HFFc6 (cell line): ENCODE measurements around the gene MFNG. TPM values are rescaled to one million over a fixed set of nuclear protein-coding genes. Genes with fewer than 3 reads are reported as not detected.

Source experiments
- DNase-seq: peaks from one replicate; pipeline ENCODE4 v3.0.0-alpha.2; 2018
- H3K27ac Mint-ChIP-seq: 2 replicates; pipeline ENCODE4 v1.8.0; 2020; ENCODE audit warnings: mild to moderate bottlenecking, mixed read lengths
- H3K27me3 Mint-ChIP-seq: 2 replicates; pipeline ENCODE4 v1.8.0; 2021; ENCODE audit warnings: mild to moderate bottlenecking, moderate library complexity, mixed read lengths; ENCODE audit not compliant: insufficient read depth
- H3K36me3 Mint-ChIP-seq: 2 replicates; pipeline ENCODE4 v1.8.0; 2021; ENCODE audit warnings: low read depth, mixed read lengths
- H3K4me1 Mint-ChIP-seq: 2 replicates; pipeline ENCODE4 v1.8.0; 2020; ENCODE audit warnings: low read depth, mixed read lengths
- H3K4me3 Mint-ChIP-seq: 2 replicates; pipeline ENCODE4 v1.8.0; 2020; ENCODE audit warnings: mild to moderate bottlenecking, moderate library complexity, mixed read lengths
- H3K9me3 Mint-ChIP-seq: 2 replicates; pipeline ENCODE4 v1.8.0; 2020; ENCODE audit warnings: mild to moderate bottlenecking, mixed read lengths
- total RNA-seq, 6 experiments: library from RNA; stranded (reverse); fragmentation: NEBNext Ultra II Directional; extraction: Animal tissue kit (Norgen Biotek cat#: 25700); gene quantifications; 2 replicates in 1 of 6; 3 replicates in 5 of 6; pipeline ENCODE4 v1.2.3, GENCODE V29; 2021
- TF ChIP-seq, protein P1 (sequence below): fragments of 200-600 bp; sonication (generic); IDR thresholded peaks from 2 replicates; pipeline ENCODE4 v1.5.0; 2021; ENCODE audit warnings: antibody characterized with exemption, mild to moderate bottlenecking

MFNG gene
- total RNA-seq, 6 experiments from 2014 or later = not detected

DNA sequence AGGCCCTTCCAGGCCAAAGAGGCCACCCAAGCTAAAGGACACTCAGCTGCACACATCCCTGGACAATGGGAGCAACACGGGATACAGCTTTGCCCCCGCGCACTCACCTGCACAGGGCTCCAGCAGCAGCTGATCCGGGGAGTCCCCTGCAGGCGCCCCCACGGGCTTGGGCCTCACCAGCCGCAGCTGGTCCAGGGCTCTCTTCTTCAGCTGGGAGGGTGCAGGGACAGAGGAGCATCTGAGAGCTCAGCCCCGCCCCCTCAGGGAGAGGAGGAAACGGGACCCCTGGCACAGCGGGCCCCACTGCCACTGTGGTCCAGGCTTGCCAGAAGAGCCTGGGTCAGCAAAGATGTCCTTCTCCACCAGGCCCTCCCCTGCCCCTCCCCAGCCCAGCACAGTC is 7.8 kb upstream of the MFNG start:
- no peak overlapping the region for H3K27ac Mint-ChIP-seq
- peaks cover 2% of the 10 kb centered on the region for H3K27me3 Mint-ChIP-seq
- no peaks in the 10 kb centered on the region for H3K36me3 Mint-ChIP-seq
- no peak for DNase-seq
- no peaks in the 10 kb centered on the region for H3K9me3 Mint-ChIP-seq
- TF ChIP-seq, protein P1, sequence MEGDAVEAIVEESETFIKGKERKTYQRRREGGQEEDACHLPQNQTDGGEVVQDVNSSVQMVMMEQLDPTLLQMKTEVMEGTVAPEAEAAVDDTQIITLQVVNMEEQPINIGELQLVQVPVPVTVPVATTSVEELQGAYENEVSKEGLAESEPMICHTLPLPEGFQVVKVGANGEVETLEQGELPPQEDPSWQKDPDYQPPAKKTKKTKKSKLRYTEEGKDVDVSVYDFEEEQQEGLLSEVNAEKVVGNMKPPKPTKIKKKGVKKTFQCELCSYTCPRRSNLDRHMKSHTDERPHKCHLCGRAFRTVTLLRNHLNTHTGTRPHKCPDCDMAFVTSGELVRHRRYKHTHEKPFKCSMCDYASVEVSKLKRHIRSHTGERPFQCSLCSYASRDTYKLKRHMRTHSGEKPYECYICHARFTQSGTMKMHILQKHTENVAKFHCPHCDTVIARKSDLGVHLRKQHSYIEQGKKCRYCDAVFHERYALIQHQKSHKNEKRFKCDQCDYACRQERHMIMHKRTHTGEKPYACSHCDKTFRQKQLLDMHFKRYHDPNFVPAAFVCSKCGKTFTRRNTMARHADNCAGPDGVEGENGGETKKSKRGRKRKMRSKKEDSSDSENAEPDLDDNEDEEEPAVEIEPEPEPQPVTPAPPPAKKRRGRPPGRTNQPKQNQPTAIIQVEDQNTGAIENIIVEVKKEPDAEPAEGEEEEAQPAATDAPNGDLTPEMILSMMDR = no peak
- H3K4me3 Mint-ChIP-seq = no peak overlapping the region
- H3K4me1 Mint-ChIP-seq = peaks cover 36% of the 10 kb centered on the region

- TF ChIP-seq, protein P1 = peak; percentile 70
- DNase-seq = peak; percentile 63
- no peaks in the 10 kb centered on the region for H3K36me3 Mint-ChIP-seq
- no peaks in the 10 kb centered on the region for H3K9me3 Mint-ChIP-seq
- no peak overlapping the region for H3K4me3 Mint-ChIP-seq
- H3K4me1 Mint-ChIP-seq = peaks cover 31% of the 10 kb centered on the region
- no peak overlapping the region for H3K27ac Mint-ChIP-seq
- peaks cover 2% of the 10 kb centered on the region for H3K27me3 Mint-ChIP-seq
These were observed 6.5 kb upstream of the MFNG start for GRCh38 chr22:37492428-37493344.

DNA sequence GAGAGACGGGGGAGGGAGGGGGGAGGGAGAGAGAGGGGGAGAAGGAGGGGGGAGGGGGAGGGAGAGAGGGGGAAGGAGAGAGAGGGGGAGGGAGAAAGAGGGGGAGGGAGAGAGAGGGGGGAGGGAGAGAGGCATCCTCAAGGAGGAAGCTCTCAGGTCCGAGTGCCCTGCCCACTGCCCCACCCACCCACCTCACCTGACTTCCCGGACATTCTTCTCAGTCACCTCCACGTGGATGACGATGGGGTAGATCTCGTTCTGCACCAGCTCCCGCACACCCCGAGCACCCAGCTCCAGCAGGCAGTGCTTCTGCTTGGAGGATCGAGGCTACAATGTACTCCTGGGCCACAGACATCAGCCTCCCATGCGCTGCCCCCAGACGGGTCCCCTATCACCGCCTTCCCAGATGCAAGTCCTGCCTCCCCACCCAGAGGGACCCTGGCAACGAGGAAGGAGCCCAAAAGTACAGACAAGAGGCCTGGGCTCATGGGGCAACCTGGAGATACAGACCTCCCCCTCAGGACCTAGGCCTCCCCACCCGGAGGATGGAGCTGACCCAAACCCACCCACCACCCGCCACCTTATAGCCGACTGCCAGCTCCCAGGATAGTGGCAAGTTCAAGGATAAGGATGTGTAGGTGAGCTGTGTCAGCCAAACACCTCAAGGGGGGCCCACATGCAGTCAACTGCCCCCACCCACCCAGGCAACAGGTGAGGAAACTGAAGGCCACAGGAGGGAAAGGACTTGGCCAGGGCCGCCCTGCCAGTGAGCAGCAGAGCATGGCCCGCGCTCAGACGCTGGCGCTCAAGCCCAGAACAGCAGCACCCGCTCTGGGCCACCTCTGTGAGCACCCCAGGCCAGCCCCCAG is 5.6 kb upstream of the MFNG start:
- H3K27ac Mint-ChIP-seq = no peak overlapping the region
- TF ChIP-seq, protein P1 = no peak
- no peaks in the 10 kb centered on the region for H3K9me3 Mint-ChIP-seq
- H3K4me1 Mint-ChIP-seq = peaks cover 30% of the 10 kb centered on the region
- H3K4me3 Mint-ChIP-seq = no peak overlapping the region
- no peaks in the 10 kb centered on the region for H3K36me3 Mint-ChIP-seq
- peaks cover 2% of the 10 kb centered on the region for H3K27me3 Mint-ChIP-seq
- DNase-seq = no peak

- no peak overlapping the region for H3K4me3 Mint-ChIP-seq
- DNase-seq = no peak
- H3K36me3 Mint-ChIP-seq = no peaks in the 10 kb centered on the region
- TF ChIP-seq, protein P1 = no peak
- peaks cover 29% of the 10 kb centered on the region for H3K4me1 Mint-ChIP-seq
- H3K27ac Mint-ChIP-seq = no peak overlapping the region
- H3K27me3 Mint-ChIP-seq = peaks cover 2% of the 10 kb centered on the region
- H3K9me3 Mint-ChIP-seq = no peaks in the 10 kb centered on the region
These were observed 4.9 kb upstream of the MFNG start for GRCh38 chr22:37491106-37491505.

GRCh38 chr22:37489983-37490382 is 3.8 kb upstream of the MFNG start:
- Mint-ChIP-seq H3K4me3 (no peak overlapping the region), H3K9me3 (no peaks in the 10 kb centered on the region), H3K27me3 (peaks cover 2% of the 10 kb centered on the region), H3K27ac (no peak overlapping the region), H3K4me1 (peaks cover 25% of the 10 kb centered on the region), H3K36me3 (no peaks in the 10 kb centered on the region)
- TF ChIP-seq, protein P1 = no peak
- DNase-seq = no peak
